ENCODE measurements around the gene COA4.

The COA4 gene

GRCh38 chr11:73862986-73863385 is 13.7 kb downstream of the COA4 start:
- peak; percentile 21 for DNase-seq

DNA sequence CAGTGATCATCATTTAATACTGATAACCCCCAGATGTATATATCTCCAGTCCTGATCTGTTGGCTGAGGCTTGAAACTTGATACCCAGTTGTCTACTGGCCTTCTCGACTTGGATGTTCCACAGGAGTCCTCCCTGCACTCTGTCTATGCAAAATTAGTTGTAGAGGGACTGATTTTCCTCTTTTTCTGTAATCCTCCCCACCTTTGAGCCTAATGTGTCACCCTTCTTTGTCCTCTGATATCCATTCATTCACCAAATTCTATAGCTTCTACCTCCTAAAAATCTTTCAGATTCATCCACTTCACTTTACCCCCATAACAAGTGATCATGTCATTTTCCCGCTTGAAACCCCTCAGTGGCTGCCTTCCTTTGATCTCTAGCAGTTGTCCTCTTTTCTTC is 16.4 kb downstream of the COA4 start:
- no peak for DNase-seq

DNA sequence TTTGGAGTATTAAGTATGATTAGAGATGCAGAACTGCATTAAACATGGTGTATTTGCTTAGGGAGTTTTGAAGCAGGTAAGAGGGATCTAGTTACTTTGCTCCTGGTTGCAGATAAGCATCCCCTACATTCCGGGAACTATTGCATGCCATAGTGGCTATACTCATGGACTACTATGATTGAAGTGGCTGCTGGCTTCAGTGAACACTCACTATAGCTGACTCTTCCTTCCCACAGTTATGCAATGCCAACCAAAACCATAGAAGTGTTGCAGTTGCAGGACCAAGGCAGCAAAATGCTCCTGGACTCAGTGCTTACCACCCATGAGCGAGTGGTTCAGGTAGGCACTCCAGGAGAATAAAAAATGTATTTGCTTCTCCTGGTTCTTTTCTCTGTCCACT is 17.0 kb downstream of the COA4 start:
- DNase-seq = no peak

DNA sequence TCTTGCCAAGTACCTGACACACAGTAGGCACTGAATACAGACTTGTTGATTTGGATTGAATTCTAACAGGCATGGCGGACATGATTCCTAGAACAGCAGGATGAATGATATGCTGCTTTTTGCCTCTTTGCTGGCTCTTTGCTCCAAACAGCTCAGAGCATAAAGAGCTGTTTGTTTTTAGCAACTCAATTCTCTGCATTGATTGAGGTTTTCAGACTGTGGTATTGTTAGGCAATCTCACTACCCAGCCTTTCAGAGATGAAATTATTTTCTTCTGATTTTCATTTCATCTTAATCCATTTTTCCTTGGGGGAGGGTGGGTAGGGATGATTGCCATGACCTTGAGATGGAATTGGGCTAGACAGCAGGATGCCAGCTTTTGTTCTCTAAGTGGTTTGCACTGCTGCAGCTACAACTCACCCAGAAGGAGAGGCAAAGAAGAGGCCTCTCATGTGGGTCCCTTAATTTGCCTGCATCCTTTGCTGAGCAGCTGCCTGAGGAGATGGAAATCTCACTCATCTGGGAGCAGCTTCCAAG is 20.5 kb downstream of the COA4 start:
- no peak for DNase-seq

DNA sequence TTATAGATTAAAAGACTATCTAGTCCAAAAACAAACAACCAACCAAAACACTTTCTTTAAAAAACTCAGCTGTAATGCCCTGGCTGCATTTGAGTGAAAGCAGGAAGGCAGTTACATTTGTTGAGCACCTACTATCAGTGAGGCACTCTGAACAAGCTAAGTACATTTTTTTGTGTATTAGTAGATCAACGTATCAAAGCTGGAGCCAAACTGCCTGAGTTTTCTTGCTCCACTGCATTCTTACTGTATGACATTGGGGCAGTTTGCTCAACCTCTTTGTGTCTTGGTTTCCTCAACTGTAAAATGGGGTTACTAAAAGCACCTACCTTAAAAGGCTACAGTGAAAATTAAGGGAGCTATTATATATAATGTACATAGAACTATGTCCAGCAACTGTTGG is 22.0 kb downstream of the COA4 start:
- no peak for DNase-seq

- DNase-seq = no peak
Observed at GRCh38 chr11:73852049-73852448, 24.6 kb downstream of the COA4 start.

DNA sequence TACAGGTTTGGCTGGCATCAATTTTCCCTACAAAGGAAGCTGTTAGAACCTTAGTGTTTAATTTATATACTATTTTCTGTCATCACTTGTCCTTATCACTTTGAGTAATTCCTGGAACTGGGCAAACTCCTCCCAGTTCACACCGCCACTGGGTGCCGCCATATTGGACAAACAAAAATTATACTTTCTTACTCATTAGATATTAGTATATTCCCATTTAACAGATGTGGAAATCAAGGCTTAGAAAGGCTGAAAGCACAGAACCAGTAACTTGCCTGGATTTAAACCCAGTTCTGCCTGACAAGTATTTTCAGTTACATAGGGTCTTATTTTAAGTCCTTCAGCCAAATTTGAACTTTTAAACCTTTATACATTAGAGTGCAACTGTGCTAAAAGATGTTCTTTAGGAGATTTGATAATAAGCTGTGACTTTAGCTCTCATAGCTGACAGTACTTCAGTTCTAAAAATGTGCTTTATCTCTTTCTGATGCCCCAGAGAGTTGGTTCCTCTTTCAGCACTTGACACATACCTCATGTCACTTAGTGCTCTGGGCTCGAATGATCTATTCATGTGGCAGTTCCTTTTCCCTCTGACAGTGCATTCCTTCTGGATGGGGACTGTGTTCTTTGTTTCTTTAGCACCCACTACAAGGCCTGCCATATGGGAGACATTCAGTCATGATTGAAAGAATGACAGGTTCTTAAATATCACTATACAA is 25.4 kb downstream of the COA4 start:
- no peak for DNase-seq

DNA sequence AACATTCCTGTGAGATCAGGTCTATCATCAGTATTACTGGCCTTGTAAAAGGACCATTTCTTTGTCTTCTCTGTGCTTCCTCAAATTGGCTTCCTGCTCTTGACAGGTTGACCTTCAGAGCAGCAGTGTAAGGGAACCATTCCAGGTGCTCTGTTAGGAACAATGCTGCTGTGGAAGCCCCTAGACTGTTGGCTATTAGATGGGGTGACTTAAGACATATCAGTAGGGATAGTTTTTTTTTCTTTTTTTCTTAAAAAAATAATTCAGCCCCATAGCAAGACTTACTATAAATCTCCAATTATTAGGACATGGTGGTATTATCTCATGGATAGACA is 37.6 kb downstream of the COA4 start:
- no peak for DNase-seq

DNA sequence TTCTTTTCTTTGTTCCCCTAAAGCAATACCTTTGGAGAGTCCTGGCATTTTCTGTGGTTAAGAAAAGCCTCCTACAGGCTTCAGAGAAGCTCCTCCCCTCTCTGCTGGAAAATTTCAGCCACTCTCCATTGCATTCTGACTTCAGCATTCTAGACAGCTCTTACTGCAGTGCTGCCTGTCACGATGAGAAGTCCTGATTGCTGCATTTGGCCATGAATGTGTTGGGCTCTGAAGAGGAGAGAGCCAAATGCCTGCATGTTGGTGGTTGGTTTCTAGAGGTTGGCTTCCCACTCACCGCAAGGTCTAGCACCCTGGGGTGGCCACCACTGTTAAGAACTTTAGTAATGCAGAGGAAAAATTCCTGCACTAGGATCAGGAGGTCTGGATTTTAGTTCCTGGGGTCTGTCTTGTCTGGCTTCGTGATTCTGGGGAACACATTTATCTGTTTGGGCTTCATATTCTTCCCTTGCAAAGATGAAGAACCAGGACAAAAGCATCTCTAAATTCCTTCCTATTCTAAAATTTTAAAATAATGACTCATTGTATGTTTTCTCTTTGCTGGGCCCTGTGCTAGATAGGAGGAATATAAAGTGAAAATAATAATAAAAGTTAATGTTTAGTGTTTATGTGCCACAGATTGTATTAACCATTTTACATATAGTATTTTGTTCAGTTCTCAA is 38.1 kb downstream of the COA4 start:
- DNase-seq = no peak

- DNase-seq = no peak
Observed at GRCh38 chr11:73833067-73833466, 43.6 kb downstream of the COA4 start.

DNA sequence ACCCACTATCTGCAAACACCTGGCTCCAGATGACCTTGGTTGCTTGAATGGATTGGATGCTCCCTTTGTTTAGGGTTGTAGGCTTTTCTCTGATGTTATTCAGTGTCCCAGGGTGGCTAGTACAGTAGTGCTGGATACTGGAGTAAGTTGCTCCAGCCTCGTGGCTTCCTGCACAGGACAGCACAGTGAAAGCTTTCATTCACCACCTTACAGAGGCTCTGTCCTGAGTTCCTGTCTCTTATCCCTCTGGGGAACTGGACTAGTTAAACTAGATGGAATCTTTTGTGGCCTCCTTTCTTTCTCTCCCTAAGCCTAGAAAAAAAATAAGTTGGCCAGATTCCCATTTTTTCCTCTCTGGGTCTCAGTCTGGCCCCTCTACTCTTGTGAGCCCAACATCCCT is 46.4 kb downstream of the COA4 start:
- DNase-seq = no peak

Data from NCI-H2029 treated with DMSO at 0.1 percent for 48 hours (cell line).